GM12875 (cell line): ENCODE data around the gene FBXL17.

ENCODE experiments used
- H3K4me3 ChIP-seq: one replicate; pipeline ENCODE4 v1.5.1; 2011; ENCODE audit warnings: low read depth, low read length, control low read depth
- TF ChIP-seq, protein P1 (sequence below): IDR thresholded peaks from 2 replicates; pipeline ENCODE4 v1.5.1; 2011; ENCODE audit warnings: low read depth, mild to moderate bottlenecking, control low read depth, inconsistent platforms, low read length, moderate library complexity, borderline replicate concordance; ENCODE audit not compliant: insufficient read depth

Gene FBXL17

DNA sequence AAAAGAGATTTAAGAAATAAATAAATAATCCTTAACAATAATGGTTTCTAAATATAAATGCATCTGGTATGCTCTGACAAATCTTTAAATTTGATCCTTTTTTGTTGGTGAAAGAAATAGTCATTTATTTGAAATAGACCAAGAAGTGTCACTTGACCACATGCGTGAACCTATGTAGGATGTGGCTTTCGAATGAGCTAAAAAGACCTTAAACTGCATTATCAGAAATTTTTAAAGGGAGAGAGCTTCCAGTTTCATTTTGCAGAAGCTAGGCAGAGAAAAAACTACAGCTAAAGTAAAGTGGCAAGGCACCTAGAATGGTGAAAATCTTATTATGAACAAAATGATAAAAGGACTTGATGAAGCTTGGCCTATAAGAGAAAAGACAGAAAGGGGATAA is 402.0 kb downstream of the FBXL17 start:
- no peak overlapping the region for H3K4me3 ChIP-seq
- TF ChIP-seq, protein P1, sequence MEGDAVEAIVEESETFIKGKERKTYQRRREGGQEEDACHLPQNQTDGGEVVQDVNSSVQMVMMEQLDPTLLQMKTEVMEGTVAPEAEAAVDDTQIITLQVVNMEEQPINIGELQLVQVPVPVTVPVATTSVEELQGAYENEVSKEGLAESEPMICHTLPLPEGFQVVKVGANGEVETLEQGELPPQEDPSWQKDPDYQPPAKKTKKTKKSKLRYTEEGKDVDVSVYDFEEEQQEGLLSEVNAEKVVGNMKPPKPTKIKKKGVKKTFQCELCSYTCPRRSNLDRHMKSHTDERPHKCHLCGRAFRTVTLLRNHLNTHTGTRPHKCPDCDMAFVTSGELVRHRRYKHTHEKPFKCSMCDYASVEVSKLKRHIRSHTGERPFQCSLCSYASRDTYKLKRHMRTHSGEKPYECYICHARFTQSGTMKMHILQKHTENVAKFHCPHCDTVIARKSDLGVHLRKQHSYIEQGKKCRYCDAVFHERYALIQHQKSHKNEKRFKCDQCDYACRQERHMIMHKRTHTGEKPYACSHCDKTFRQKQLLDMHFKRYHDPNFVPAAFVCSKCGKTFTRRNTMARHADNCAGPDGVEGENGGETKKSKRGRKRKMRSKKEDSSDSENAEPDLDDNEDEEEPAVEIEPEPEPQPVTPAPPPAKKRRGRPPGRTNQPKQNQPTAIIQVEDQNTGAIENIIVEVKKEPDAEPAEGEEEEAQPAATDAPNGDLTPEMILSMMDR = no peak

DNA sequence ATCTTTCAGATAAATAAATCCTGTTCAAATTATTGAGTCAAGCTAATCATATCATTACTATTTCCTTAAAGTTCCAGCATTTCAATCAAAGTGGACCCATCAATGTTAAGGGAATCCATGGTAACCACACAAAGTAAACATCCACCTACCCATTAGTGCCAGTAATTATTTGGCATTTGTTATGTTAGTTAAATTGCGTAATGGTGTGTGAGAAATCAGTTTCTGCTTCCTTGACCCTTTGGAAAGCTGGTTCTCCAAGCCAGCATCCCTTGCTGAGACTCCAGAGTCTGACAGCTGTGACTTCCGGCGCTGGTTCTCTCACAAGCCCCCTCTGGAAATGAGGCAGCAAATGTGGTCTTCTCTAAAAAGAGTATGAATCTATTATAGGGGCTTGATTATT is 402.6 kb downstream of the FBXL17 start:
- TF ChIP-seq, protein P1 = no peak
- H3K4me3 ChIP-seq = no peak overlapping the region

DNA sequence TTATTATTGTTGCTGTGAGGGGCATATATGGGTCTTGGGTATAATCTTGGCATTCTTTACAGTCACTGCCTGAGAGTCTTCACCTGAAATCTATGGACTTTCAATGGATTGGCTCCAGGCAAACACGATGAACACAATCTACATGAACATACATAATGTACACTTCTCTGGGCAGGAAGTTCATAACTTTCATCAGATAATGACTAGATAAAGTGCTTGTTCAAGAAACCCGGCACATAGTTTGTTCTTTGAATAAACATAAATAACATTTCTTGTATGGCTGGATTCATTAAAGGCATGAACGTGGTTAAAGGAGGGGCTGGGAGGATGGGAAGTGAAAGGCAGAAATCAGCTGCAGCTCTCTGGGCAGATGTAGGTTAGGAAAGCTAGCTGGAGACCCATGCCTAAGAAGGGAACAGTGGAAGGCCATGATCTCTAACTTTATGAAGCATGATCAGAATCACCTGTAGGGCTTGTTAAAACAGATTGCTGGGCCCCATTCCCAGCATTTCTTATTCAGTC is 404.3 kb downstream of the FBXL17 start:
- no peak overlapping the region for H3K4me3 ChIP-seq
- TF ChIP-seq, protein P1 = no peak

DNA sequence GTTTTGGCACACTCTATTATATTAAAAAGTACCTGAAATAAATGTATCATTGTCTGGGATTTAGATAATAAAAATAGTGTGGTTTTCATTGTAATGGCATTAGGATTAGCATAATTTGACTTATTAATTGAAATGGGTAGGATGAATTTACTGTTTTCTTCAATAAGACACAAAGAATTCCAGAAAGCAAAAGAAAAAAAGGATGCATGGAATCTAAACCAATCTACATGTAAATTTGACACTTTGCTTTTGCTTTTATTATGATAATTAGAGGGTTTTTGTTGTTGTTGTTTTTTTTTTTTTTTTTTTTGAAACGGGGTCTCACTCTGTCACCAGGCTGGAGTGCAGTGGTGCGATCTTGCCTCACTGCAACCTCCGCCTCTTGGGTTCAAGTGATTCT is 406.3 kb downstream of the FBXL17 start:
- H3K4me3 ChIP-seq = no peak overlapping the region
- TF ChIP-seq, protein P1 = no peak

DNA sequence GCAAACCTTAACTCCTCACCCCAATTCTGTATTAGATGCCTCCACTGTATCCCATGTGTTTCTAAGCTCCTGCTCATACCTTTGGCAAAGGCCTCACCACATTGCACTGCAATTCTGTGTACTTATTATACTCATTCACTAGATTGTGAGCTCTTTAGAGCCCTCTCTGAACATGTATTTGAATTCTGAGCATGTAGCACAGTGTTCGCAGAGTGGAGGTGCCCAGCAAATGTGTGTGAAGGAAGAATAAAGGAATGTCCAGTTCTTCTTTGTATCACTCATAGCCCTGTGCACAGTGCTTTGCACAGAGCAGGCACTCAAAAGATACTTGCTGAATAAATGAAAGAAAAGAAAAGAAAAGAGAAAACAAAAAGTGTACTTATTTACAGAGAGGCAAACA is 410.1 kb downstream of the FBXL17 start:
- TF ChIP-seq, protein P1 = no peak
- H3K4me3 ChIP-seq = no peak overlapping the region

DNA sequence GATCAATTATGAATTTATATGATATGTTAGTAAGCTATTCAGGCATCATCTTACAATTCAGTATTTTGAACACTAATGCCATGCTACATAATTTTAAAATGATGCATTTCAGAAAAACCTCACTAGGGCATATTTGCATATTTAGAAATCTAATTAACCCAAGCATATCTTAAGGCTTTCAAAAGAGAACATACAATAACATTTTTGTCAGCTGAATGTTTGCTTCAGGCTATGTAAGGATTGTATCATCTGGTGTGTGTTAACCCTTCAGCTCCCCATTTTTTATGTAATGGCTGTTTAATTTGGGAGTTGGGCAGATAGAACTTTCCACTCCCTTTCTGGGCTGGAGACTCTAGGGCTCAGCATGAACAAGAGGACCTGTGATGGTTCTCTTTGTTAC is 412.1 kb downstream of the FBXL17 start:
- H3K4me3 ChIP-seq = no peak overlapping the region
- TF ChIP-seq, protein P1 = no peak

DNA sequence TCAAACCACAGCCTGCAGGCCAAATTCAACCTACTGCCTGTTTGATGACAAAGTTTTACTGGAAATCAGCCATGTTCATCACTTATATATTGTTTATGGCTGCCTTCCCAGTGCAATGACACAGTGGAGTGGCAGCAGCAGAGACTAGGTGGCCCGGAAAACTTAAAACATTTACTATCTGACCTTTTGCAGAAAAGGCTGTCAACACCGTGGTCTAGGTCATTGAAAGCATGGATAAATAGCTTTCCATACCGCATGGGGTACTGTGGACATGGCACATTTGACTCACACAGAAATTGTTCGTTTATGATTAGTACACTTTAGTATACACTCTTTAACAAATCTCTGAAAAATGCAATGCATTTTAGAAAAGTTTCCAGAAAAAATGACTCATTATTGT is 412.9 kb downstream of the FBXL17 start:
- H3K4me3 ChIP-seq = no peak overlapping the region
- TF ChIP-seq, protein P1 = no peak
